Astrocyte (in vitro differentiated cells and primary cell): Measurements from ENCODE around the gene TEX29. TPM values are rescaled to one million over a fixed set of nuclear protein-coding genes. Genes with fewer than 3 reads are reported as not detected.

Experiments
- DNase-seq: peaks from one replicate; pipeline ENCODE4 v3.0.0-alpha.2; 2010; ENCODE audit warnings: low read depth
- FAIRE-seq: peaks from 2 replicates; lab custom pipeline; 2011; peaks lifted over from hg19 to GRCh38; lab: Jason Lieb, UNC
- H2AFZ ChIP-seq: 2 replicates; pipeline ENCODE4 v1.6.0; 2012; ENCODE audit warnings: low read depth, low read length, inconsistent platforms
- H3K27ac ChIP-seq: 2 replicates; pipeline ENCODE4 v1.5.1; 2011; ENCODE audit warnings: low read depth, low read length, inconsistent platforms
- H3K27me3 ChIP-seq: 2 replicates; pipeline ENCODE4 v1.6.0; 2011; ENCODE audit warnings: low read length, inconsistent platforms; ENCODE audit not compliant: insufficient read depth
- H3K36me3 ChIP-seq: 2 replicates; pipeline ENCODE4 v1.5.1; 2011; ENCODE audit warnings: low read length, inconsistent platforms; ENCODE audit not compliant: insufficient read depth
- H3K4me1 ChIP-seq: 2 replicates; pipeline ENCODE4 v1.5.1; 2011; ENCODE audit warnings: low read length, inconsistent platforms; ENCODE audit not compliant: insufficient read depth
- H3K4me2 ChIP-seq: 2 replicates; pipeline ENCODE4 v1.6.0; 2012; ENCODE audit warnings: low read length, inconsistent platforms
- H3K4me3 ChIP-seq: 2 replicates; pipeline ENCODE4 v1.5.1; 2011; ENCODE audit warnings: low read depth, mild to moderate bottlenecking, low read length, inconsistent platforms; ENCODE audit not compliant: insufficient read depth
- H3K79me2 ChIP-seq: 2 replicates; pipeline ENCODE4 v1.6.0; 2012; ENCODE audit warnings: mild to moderate bottlenecking, low read length, inconsistent platforms; ENCODE audit not compliant: insufficient read depth
- H3K9ac ChIP-seq: 2 replicates; pipeline ENCODE4 v1.6.0; 2012; ENCODE audit warnings: mild to moderate bottlenecking, low read length, inconsistent platforms
- H3K9me3 ChIP-seq: 2 replicates; pipeline ENCODE4 v1.5.1; 2012; ENCODE audit warnings: low read depth, mild to moderate bottlenecking, low read length, inconsistent platforms; ENCODE audit not compliant: insufficient read depth
- H4K20me1 ChIP-seq: 2 replicates; pipeline ENCODE4 v1.6.0; 2012; ENCODE audit warnings: low read length, inconsistent platforms; ENCODE audit not compliant: insufficient read depth
- H3K27ac Mint-ChIP-seq: one replicate; pipeline ENCODE4 v1.8.0; 2021; ENCODE audit warnings: mild to moderate bottlenecking, mixed read lengths; ENCODE audit not compliant: unreplicated experiment
- H3K27me3 Mint-ChIP-seq: one replicate; pipeline ENCODE4 v1.8.0; 2021; ENCODE audit warnings: low read depth, mixed read lengths; ENCODE audit not compliant: unreplicated experiment
- H3K36me3 Mint-ChIP-seq: one replicate; pipeline ENCODE4 v1.8.0; 2021; ENCODE audit warnings: low read depth, mixed read lengths; ENCODE audit not compliant: unreplicated experiment
- H3K4me1 Mint-ChIP-seq: one replicate; pipeline ENCODE4 v1.8.0; 2021; ENCODE audit warnings: low read depth, mixed read lengths; ENCODE audit not compliant: unreplicated experiment
- H3K4me3 Mint-ChIP-seq: one replicate; pipeline ENCODE4 v1.8.0; 2021; ENCODE audit warnings: mild to moderate bottlenecking, moderate library complexity, mixed read lengths; ENCODE audit not compliant: unreplicated experiment
- H3K9me3 Mint-ChIP-seq: one replicate; pipeline ENCODE4 v1.8.0; 2021; ENCODE audit warnings: mild to moderate bottlenecking, mixed read lengths; ENCODE audit not compliant: unreplicated experiment
- CTCF ChIP-seq: IDR thresholded peaks from 2 replicates; pipeline ENCODE4 v1.5.1; 2011; ENCODE audit warnings: low read depth, mild to moderate bottlenecking, inconsistent platforms, low read length, moderate library complexity; ENCODE audit not compliant: insufficient read depth
- EZH2 ChIP-seq: IDR thresholded peaks from 2 replicates; pipeline ENCODE4 v1.6.1; 2012; ENCODE audit warnings: mild to moderate bottlenecking, low read length, inconsistent platforms; ENCODE audit not compliant: insufficient read depth
- total RNA-seq: library from RNA; stranded (reverse); gene quantifications from 2 replicates; pipeline ENCODE4 v1.2.1, GENCODE V29; 2021

The TEX29 gene
- total RNA-seq, 1 donor from 2014 or later, result 0.43 TPM

DNA sequence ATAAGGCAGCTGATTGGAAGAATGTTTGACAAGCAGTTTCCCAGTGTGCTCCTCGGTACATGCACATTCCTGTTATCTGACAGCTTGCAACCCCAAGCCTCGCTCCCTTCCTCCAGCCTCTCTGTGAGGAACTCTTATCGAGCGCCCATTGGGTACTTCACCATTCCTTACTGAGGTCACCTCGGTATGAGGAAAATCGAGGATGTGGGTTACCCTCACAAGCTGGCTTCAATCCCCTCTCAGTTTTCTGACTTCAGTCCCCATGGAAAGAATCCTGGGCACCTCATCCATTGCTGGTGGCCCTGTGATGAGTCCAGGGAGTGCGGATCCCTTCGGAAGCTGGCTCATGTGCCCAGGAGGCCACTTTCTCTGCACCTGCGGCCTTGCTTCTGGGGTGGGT, 17.3 kb downstream of the TEX29 start:
- no peaks in the 10 kb centered on the region for H3K9me3 ChIP-seq
- peak overlapping the region; percentile 90 for H3K27ac Mint-ChIP-seq
- H2AFZ ChIP-seq, result no peak overlapping the region
- H3K4me3 Mint-ChIP-seq, result peak overlapping the region; percentile 47
- H4K20me1 ChIP-seq, result no peaks in the 10 kb centered on the region
- DNase-seq (peak; percentile 4), FAIRE-seq (no peak)
- H3K4me3 ChIP-seq, result no peak overlapping the region
- H3K4me1 ChIP-seq, result peaks cover 5% of the 10 kb centered on the region
- peaks cover 15% of the 10 kb centered on the region for H3K9me3 Mint-ChIP-seq
- H3K36me3 Mint-ChIP-seq, result peaks cover 26% of the 10 kb centered on the region
- no peaks in the 10 kb centered on the region for H3K27me3 ChIP-seq
- H3K27me3 Mint-ChIP-seq, result no peaks in the 10 kb centered on the region
- no peak for TF ChIP-seq CTCF
- TF ChIP-seq EZH2, result no peak
- peaks cover 15% of the 10 kb centered on the region for H3K4me1 Mint-ChIP-seq
- H3K36me3 ChIP-seq, result no peaks in the 10 kb centered on the region
- no peaks in the 10 kb centered on the region for H3K79me2 ChIP-seq
- peak overlapping the region; percentile 38 for H3K9ac ChIP-seq
- peak overlapping the region; percentile 45 for H3K4me2 ChIP-seq
- peak overlapping the region; percentile 70 for H3K27ac ChIP-seq

GRCh38 chr13:111338841-111339240, 18.4 kb downstream of the TEX29 start:
- Mint-ChIP-seq H3K4me1 (peaks cover 15% of the 10 kb centered on the region), H3K36me3 (peaks cover 26% of the 10 kb centered on the region), H3K27me3 (peaks cover 3% of the 10 kb centered on the region), H3K27ac (no peak overlapping the region), H3K4me3 (no peak overlapping the region), H3K9me3 (peaks cover 15% of the 10 kb centered on the region)
- Histone ChIP-seq H3K4me3 (no peak overlapping the region), H3K36me3 (no peaks in the 10 kb centered on the region), H4K20me1 (no peaks in the 10 kb centered on the region), H3K4me1 (peaks cover 5% of the 10 kb centered on the region), H2AFZ (no peak overlapping the region), H3K27me3 (no peaks in the 10 kb centered on the region), H3K9me3 (no peaks in the 10 kb centered on the region), H3K9ac (no peak overlapping the region), H3K27ac (no peak overlapping the region), H3K4me2 (no peak overlapping the region), H3K79me2 (no peaks in the 10 kb centered on the region)
- no peak for FAIRE-seq
- no peak for DNase-seq
- TF ChIP-seq EZH2 (no peak), CTCF (no peak)

DNA sequence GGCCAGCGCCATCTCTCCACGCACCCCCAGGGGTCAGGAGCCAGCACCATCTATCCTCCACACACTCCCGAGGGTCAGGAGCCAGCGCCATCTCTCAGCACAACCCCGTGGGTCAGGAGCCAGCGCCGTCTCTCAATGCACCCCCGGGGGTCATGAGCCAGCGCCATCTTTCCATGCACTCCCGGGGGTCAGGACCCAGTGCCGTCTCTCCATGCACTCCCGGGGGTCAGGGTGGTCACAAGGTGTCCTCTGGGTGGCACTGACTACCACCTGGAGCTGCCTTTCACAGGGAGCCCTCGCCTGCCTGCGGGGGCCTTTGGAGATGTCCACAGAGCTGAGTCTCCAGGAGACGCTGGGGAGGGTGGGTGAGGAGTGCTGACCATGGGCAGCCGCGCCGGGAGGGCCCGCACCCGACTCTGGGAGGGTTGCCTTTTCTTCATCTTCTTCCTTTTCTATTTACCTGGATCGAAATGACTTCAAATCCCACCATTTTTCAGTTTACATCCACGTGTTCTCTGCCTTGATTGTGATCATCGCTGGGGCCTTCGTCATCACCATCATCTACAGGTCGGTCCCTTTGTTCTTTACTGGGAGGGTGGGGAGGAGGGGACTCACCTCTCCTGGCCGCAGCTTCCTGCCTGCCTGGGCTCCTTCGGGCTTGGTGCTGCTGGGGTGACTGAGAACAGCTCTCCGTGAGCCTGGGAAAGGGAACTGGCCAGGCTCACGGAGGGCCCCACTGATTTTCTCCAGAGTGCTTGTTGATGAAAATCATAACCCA, 19.1 kb downstream of the TEX29 start:
- H3K9me3 ChIP-seq, result no peaks in the 10 kb centered on the region
- Mint-ChIP-seq H3K4me1 (peaks cover 16% of the 10 kb centered on the region), H3K4me3 (no peak overlapping the region), H3K27ac (no peak overlapping the region), H3K36me3 (peaks cover 24% of the 10 kb centered on the region), H3K27me3 (peaks cover 3% of the 10 kb centered on the region), H3K9me3 (peaks cover 10% of the 10 kb centered on the region)
- no peaks in the 10 kb centered on the region for H3K36me3 ChIP-seq
- H3K4me1 ChIP-seq, result peaks cover 5% of the 10 kb centered on the region
- FAIRE-seq, result no peak
- no peak overlapping the region for H3K4me3 ChIP-seq
- H3K27me3 ChIP-seq, result no peaks in the 10 kb centered on the region
- H4K20me1 ChIP-seq, result no peaks in the 10 kb centered on the region
- H3K27ac ChIP-seq, result no peak overlapping the region
- H3K79me2 ChIP-seq, result no peaks in the 10 kb centered on the region
- no peak for DNase-seq
- no peak overlapping the region for H3K4me2 ChIP-seq
- TF ChIP-seq CTCF, result no peak
- no peak overlapping the region for H2AFZ ChIP-seq
- no peak overlapping the region for H3K9ac ChIP-seq
